ENCODE results near the gene FAM162B. TPM values are rescaled to one million over a fixed set of nuclear protein-coding genes. Genes with fewer than 3 reads are reported as not detected.

Gene FAM162B
- total RNA-seq: not detected

GRCh38 chr6:116764961-116765841, at the start of gene FAM162B:
Gene FAM162B, minus strand, starts transcription at chr6:116765719. Its CDS starts 143 bp downstream, at chr6:116765576.
- Mint-ChIP-seq H3K27ac (no peak within 1 kb of the TSS), H3K27me3 (peaks cover 55% of the 10 kb centered on the region), H3K36me3 (no peaks in the 10 kb centered on the region), H3K4me1 (peaks cover 6% of the 10 kb centered on the region), H3K9me3 (no peaks in the 10 kb centered on the region), H3K4me3 (peak within 1 kb of the TSS; percentile 62)
- peak; percentile 7 for DNase-seq

- peaks cover 3% of the 10 kb centered on the region for H3K27me3 Mint-ChIP-seq
- no peak for DNase-seq
- no peaks in the 10 kb centered on the region for H3K36me3 Mint-ChIP-seq
- H3K4me1 Mint-ChIP-seq: no peaks in the 10 kb centered on the region
- no peak overlapping the region for H3K27ac Mint-ChIP-seq
- H3K9me3 Mint-ChIP-seq: peaks cover 14% of the 10 kb centered on the region
- no peak overlapping the region for H3K4me3 Mint-ChIP-seq
Measured at GRCh38 chr6:116812051-116812650, 46.6 kb upstream of the FAM162B start.

GRCh38 chr6:116801971-116802370, 36.5 kb upstream of the FAM162B start:
- no peaks in the 10 kb centered on the region for H3K4me1 Mint-ChIP-seq
- DNase-seq: no peak
- no peaks in the 10 kb centered on the region for H3K36me3 Mint-ChIP-seq
- H3K27ac Mint-ChIP-seq: no peak overlapping the region
- no peaks in the 10 kb centered on the region for H3K9me3 Mint-ChIP-seq
- H3K27me3 Mint-ChIP-seq: peaks cover 21% of the 10 kb centered on the region
- no peak overlapping the region for H3K4me3 Mint-ChIP-seq

GRCh38 chr6:116799945-116800344, 34.4 kb upstream of the FAM162B start:
- H3K9me3 Mint-ChIP-seq: no peaks in the 10 kb centered on the region
- no peaks in the 10 kb centered on the region for H3K4me1 Mint-ChIP-seq
- no peaks in the 10 kb centered on the region for H3K36me3 Mint-ChIP-seq
- no peak overlapping the region for H3K4me3 Mint-ChIP-seq
- H3K27me3 Mint-ChIP-seq: peaks cover 17% of the 10 kb centered on the region
- DNase-seq: no peak
- no peak overlapping the region for H3K27ac Mint-ChIP-seq

- H3K36me3 Mint-ChIP-seq: no peaks in the 10 kb centered on the region
Measured at GRCh38 chr6:116797585-116797984, 32.1 kb upstream of the FAM162B start.

GRCh38 chr6:116793224-116793623, 27.7 kb upstream of the FAM162B start:
- Mint-ChIP-seq H3K27me3 (peaks cover 10% of the 10 kb centered on the region), H3K27ac (no peak overlapping the region), H3K4me1 (no peaks in the 10 kb centered on the region), H3K9me3 (no peaks in the 10 kb centered on the region), H3K4me3 (no peak overlapping the region), H3K36me3 (no peaks in the 10 kb centered on the region)
- DNase-seq: no peak

More at GRCh38 chr6:116797585-116797984, 32.1 kb upstream of the FAM162B start:
- peaks cover 24% of the 10 kb centered on the region for H3K27me3 Mint-ChIP-seq
- no peaks in the 10 kb centered on the region for H3K4me1 Mint-ChIP-seq
- H3K4me3 Mint-ChIP-seq: no peak overlapping the region
- no peaks in the 10 kb centered on the region for H3K9me3 Mint-ChIP-seq
- no peak overlapping the region for H3K27ac Mint-ChIP-seq
- no peak for DNase-seq

GRCh38 chr6:116783852-116784251, 18.3 kb upstream of the FAM162B start:
- H3K9me3 Mint-ChIP-seq: no peaks in the 10 kb centered on the region
- H3K27me3 Mint-ChIP-seq: peaks cover 30% of the 10 kb centered on the region
- H3K27ac Mint-ChIP-seq: no peak overlapping the region
- DNase-seq: no peak
- no peaks in the 10 kb centered on the region for H3K4me1 Mint-ChIP-seq
- H3K36me3 Mint-ChIP-seq: no peaks in the 10 kb centered on the region
- no peak overlapping the region for H3K4me3 Mint-ChIP-seq

GRCh38 chr6:116779573-116780164, 14.2 kb upstream of the FAM162B start:
- H3K9me3 Mint-ChIP-seq: no peaks in the 10 kb centered on the region
- H3K4me1 Mint-ChIP-seq: no peaks in the 10 kb centered on the region
- no peaks in the 10 kb centered on the region for H3K36me3 Mint-ChIP-seq
- DNase-seq: no peak
- H3K27ac Mint-ChIP-seq: no peak overlapping the region
- no peak overlapping the region for H3K4me3 Mint-ChIP-seq
- peaks cover 36% of the 10 kb centered on the region for H3K27me3 Mint-ChIP-seq

GRCh38 chr6:116773886-116774285, 8.4 kb upstream of the FAM162B start:
- no peak overlapping the region for H3K4me3 Mint-ChIP-seq
- H3K9me3 Mint-ChIP-seq: no peaks in the 10 kb centered on the region
- DNase-seq: no peak
- H3K27ac Mint-ChIP-seq: no peak overlapping the region
- no peaks in the 10 kb centered on the region for H3K36me3 Mint-ChIP-seq
- H3K27me3 Mint-ChIP-seq: peaks cover 28% of the 10 kb centered on the region
- H3K4me1 Mint-ChIP-seq: no peaks in the 10 kb centered on the region

- Mint-ChIP-seq H3K27ac (no peak overlapping the region), H3K4me3 (no peak overlapping the region), H3K36me3 (no peaks in the 10 kb centered on the region), H3K9me3 (no peaks in the 10 kb centered on the region), H3K4me1 (no peaks in the 10 kb centered on the region), H3K27me3 (peaks cover 28% of the 10 kb centered on the region)
- DNase-seq: no peak
Measured at GRCh38 chr6:116772450-116772849, 6.9 kb upstream of the FAM162B start.

GRCh38 chr6:116767715-116768114, 2.2 kb upstream of the FAM162B start:
- Mint-ChIP-seq H3K27ac (no peak overlapping the region), H3K4me3 (no peak overlapping the region), H3K27me3 (peaks cover 56% of the 10 kb centered on the region)

GRCh38 chr6:116766506-116767176, 1.1 kb upstream of the FAM162B start:
- Mint-ChIP-seq H3K27ac (no peak overlapping the region), H3K27me3 (peaks cover 55% of the 10 kb centered on the region), H3K36me3 (no peaks in the 10 kb centered on the region), H3K9me3 (no peaks in the 10 kb centered on the region), H3K4me1 (peaks cover 6% of the 10 kb centered on the region), H3K4me3 (peak overlapping the region; percentile 56)
- DNase-seq: no peak

More at GRCh38 chr6:116767715-116768114, 2.2 kb upstream of the FAM162B start:
- DNase-seq: no peak
- peaks cover 6% of the 10 kb centered on the region for H3K4me1 Mint-ChIP-seq
- no peaks in the 10 kb centered on the region for H3K9me3 Mint-ChIP-seq
- H3K36me3 Mint-ChIP-seq: no peaks in the 10 kb centered on the region

- Mint-ChIP-seq H3K9me3 (no peaks in the 10 kb centered on the region), H3K4me3 (peak overlapping the region; percentile 48), H3K4me1 (peaks cover 6% of the 10 kb centered on the region), H3K27me3 (peaks cover 60% of the 10 kb centered on the region), H3K27ac (no peak overlapping the region), H3K36me3 (no peaks in the 10 kb centered on the region)
- no peak for DNase-seq
Measured at GRCh38 chr6:116764629-116764960, 924 bp downstream of the FAM162B start.

- Mint-ChIP-seq H3K4me1 (peaks cover 6% of the 10 kb centered on the region), H3K27ac (no peak overlapping the region), H3K9me3 (no peaks in the 10 kb centered on the region), H3K4me3 (no peak overlapping the region), H3K27me3 (peaks cover 62% of the 10 kb centered on the region), H3K36me3 (no peaks in the 10 kb centered on the region)
- DNase-seq: no peak
Measured at GRCh38 chr6:116763906-116764628, 1.5 kb downstream of the FAM162B start.
